ENCODE measurements around the gene CRBN.

DNA sequence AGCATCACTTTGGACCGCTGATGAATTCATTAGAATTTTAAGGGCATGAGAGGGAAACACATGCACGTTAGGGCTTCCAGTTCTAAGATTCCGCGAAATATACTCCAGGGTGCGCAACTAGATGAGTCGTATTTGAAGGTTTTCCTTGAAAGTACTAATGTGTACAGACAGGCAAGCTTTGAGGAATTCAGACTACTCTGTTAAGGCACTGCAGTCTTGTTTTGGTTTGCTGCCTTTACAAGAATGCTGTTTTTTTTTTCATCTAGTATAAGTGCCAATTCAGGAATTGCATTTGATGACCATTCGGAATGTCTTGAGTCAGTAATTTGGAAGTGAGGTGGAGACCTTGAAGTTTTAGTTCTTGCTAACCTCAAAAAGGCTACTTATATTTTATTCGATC is 33.7 kb downstream of the CRBN start:
- TF ChIP-seq EZH2 (IDR thresholded peaks at IDR 0.05; ENCODE audit: insufficient read depth, poor library complexity, severe bottlenecking) (no peak), EZH2phosphoT487 (IDR thresholded peaks at IDR 0.05; ENCODE audit: insufficient read depth, low read depth) (no peak)
